ENCODE results near the gene SLC25A51. TPM values are rescaled to one million over a fixed set of nuclear protein-coding genes. Genes with fewer than 3 reads are reported as not detected.

The SLC25A51 gene
- total RNA-seq, 1 experiment from 2014 or later, result 40.8 TPM

- H3K36me3 ChIP-seq (ENCODE audit: insufficient read depth, low read length, poor library complexity, severe bottlenecking), result no peaks in the 10 kb centered on the region
- intact Hi-C loops (cut with micrococcal nuclease; ENCODE audit: unreplicated experiment), result no loop called here
- H3K4me1 ChIP-seq (ENCODE audit: insufficient read depth, low read length, poor library complexity, severe bottlenecking), result peaks cover 21% of the 10 kb centered on the region
- H3K4me3 ChIP-seq (ENCODE audit: low read depth, low read length, poor library complexity, severe bottlenecking), result no peak overlapping the region
- H3K27ac ChIP-seq (ENCODE audit: low read depth, low read length, poor library complexity, severe bottlenecking), result no peak overlapping the region
- H3K9me3 ChIP-seq (ENCODE audit: low read depth, low read length, poor library complexity, severe bottlenecking), result peaks cover 6% of the 10 kb centered on the region
- no TSS peak for BruUV-seq (replicated peaks)
- TF ChIP-seq EZH2 (IDR thresholded peaks at IDR 0.05; ENCODE audit: borderline replicate concordance, low read depth, low read length, poor library complexity, severe bottlenecking) (no peak), CTCF (conservative IDR thresholded peaks at IDR 0.05; ENCODE audit: low read depth, low read length) (no peak)
- POLR2A ChIA-PET (ENCODE audit: low non-redundant PET), result no interaction called here
- CTCF ChIA-PET, result no interaction called here
- no peaks in the 10 kb centered on the region for H3K27me3 ChIP-seq (replicated peaks; ENCODE audit: insufficient read depth, low read depth, low read length, poor library complexity)
- DNase-seq (ENCODE audit: low spot score), result no peak
Measured at GRCh38 chr9:37935096-37935495, 31.2 kb upstream of the SLC25A51 start.

- CTCF ChIA-PET, result no interaction called here
- Histone ChIP-seq H3K4me3 (ENCODE audit: low read depth, low read length, poor library complexity, severe bottlenecking) (no peak overlapping the region), H3K9me3 (ENCODE audit: low read depth, low read length, poor library complexity, severe bottlenecking) (peaks cover 6% of the 10 kb centered on the region), H3K27ac (ENCODE audit: low read depth, low read length, poor library complexity, severe bottlenecking) (no peak overlapping the region), H3K27me3 (replicated peaks; ENCODE audit: insufficient read depth, low read depth, low read length, poor library complexity) (no peaks in the 10 kb centered on the region), H3K4me1 (ENCODE audit: insufficient read depth, low read length, poor library complexity, severe bottlenecking) (peaks cover 14% of the 10 kb centered on the region), H3K36me3 (ENCODE audit: insufficient read depth, low read length, poor library complexity, severe bottlenecking) (no peaks in the 10 kb centered on the region)
- intact Hi-C loops (cut with micrococcal nuclease; ENCODE audit: unreplicated experiment), result no loop called here
- BruUV-seq (replicated peaks), result no TSS peak
- no peak for DNase-seq (ENCODE audit: low spot score)
- TF ChIP-seq EZH2 (IDR thresholded peaks at IDR 0.05; ENCODE audit: borderline replicate concordance, low read depth, low read length, poor library complexity, severe bottlenecking), result no peak
- no peak for TF ChIP-seq CTCF (conservative IDR thresholded peaks at IDR 0.05; ENCODE audit: low read depth, low read length)
- POLR2A ChIA-PET (ENCODE audit: low non-redundant PET), result no interaction called here
Measured at GRCh38 chr9:37931592-37931991, 27.7 kb upstream of the SLC25A51 start.

GRCh38 chr9:37929441-37929895 lies 25.5 kb upstream of the SLC25A51 start:
- POLR2A ChIA-PET (ENCODE audit: low non-redundant PET), result no interaction called here
- Histone ChIP-seq H3K27ac (ENCODE audit: low read depth, low read length, poor library complexity, severe bottlenecking) (no peak overlapping the region), H3K4me1 (ENCODE audit: insufficient read depth, low read length, poor library complexity, severe bottlenecking) (peaks cover 19% of the 10 kb centered on the region)

More at GRCh38 chr9:37929441-37929895, 25.5 kb upstream of the SLC25A51 start:
- TF ChIP-seq EZH2 (IDR thresholded peaks at IDR 0.05; ENCODE audit: borderline replicate concordance, low read depth, low read length, poor library complexity, severe bottlenecking), result no peak
- TF ChIP-seq CTCF (conservative IDR thresholded peaks at IDR 0.05; ENCODE audit: low read depth, low read length), result no peak
- H3K27me3 ChIP-seq (replicated peaks; ENCODE audit: insufficient read depth, low read depth, low read length, poor library complexity), result no peaks in the 10 kb centered on the region
- DNase-seq (ENCODE audit: low spot score), result no peak
- no peak overlapping the region for H3K4me3 ChIP-seq (ENCODE audit: low read depth, low read length, poor library complexity, severe bottlenecking)
- BruUV-seq (replicated peaks), result no TSS peak
- H3K36me3 ChIP-seq (ENCODE audit: insufficient read depth, low read length, poor library complexity, severe bottlenecking), result no peaks in the 10 kb centered on the region
- H3K9me3 ChIP-seq (ENCODE audit: low read depth, low read length, poor library complexity, severe bottlenecking), result peaks cover 6% of the 10 kb centered on the region
- CTCF ChIA-PET, result no interaction called here
- intact Hi-C loops (cut with micrococcal nuclease; ENCODE audit: unreplicated experiment), result no loop called here

Measured in A673 (cell line).